Measurements from ENCODE around the gene AP1AR. TPM values are rescaled to one million over a fixed set of nuclear protein-coding genes. Genes with fewer than 3 reads are reported as not detected.
"Not testable (repeated sequence)": the region's sequence is repeated elsewhere in the genome, so short reads cannot be mapped to it uniquely, and the experiment has no call there.

The AP1AR gene
- total and polyA plus RNA-seq, 2 of the 8 experiments (the other 6 are each of a cell fraction or from before 2014, with no cell fraction given), result 5.3 to 27.7 TPM

- H3K27ac ChIP-seq (ENCODE audit: low read depth, low read length); H4K91ac ChIP-seq (replicated peaks; ENCODE audit: insufficient read length, low read length); H2BK120ac ChIP-seq (replicated peaks; ENCODE audit: low read depth, low read length); H4K5ac ChIP-seq (ENCODE audit: insufficient read length, low read depth, low read length); H3K9ac ChIP-seq (replicated peaks in 1 of 4; ENCODE audit: extremely low read depth in 1 of 4, low read depth in 3 of 4, low read length in 3 of 4); H4K8ac ChIP-seq (ENCODE audit: extremely low read depth, insufficient read depth, low read length); DNase-seq (ENCODE audit: low read depth in 1 of 2, low spot score in 2 of 2); FAIRE-seq; H2BK12ac ChIP-seq (ENCODE audit: low read depth, low read length); H3K79me2 ChIP-seq (ENCODE audit: control insufficient read depth in 1 of 2, insufficient read depth in 2 of 2, low read length in 2 of 2); H2AFZ ChIP-seq (ENCODE audit: low read length); H4K20me1 ChIP-seq (replicated peaks in 1 of 2; ENCODE audit: control insufficient read depth in 1 of 2, insufficient read depth in 2 of 2, low read length in 2 of 2); H3K4me1 ChIP-seq (replicated peaks in 1 of 4; ENCODE audit: control insufficient read depth in 3 of 4, insufficient read depth in 4 of 4, low read length in 3 of 4); H3K56ac ChIP-seq (replicated peaks; ENCODE audit: insufficient read length, low read depth, low read length); H3K4me2 ChIP-seq (ENCODE audit: insufficient read depth in 1 of 2, low read depth in 2 of 2, low read length in 2 of 2); H3K18ac ChIP-seq (ENCODE audit: extremely low read depth, low read length); H3K36me3 ChIP-seq (ENCODE audit: control insufficient read depth in 2 of 4, insufficient read depth in 4 of 4, low read length in 3 of 4); H3K23ac ChIP-seq (ENCODE audit: insufficient read length); H3K23me2 ChIP-seq (ENCODE audit: low read depth, low read length); H3K4me3 ChIP-seq (ENCODE audit: extremely low read depth in 1 of 4, insufficient read depth in 2 of 4, low read depth in 3 of 4, low read length in 4 of 4); H3K27me3 ChIP-seq (replicated peaks in 1 of 4; ENCODE audit: control insufficient read depth in 3 of 4, extremely low read depth in 1 of 4, insufficient read depth in 3 of 4, low read length in 3 of 4); H2AK5ac ChIP-seq (ENCODE audit: low read depth, low read length); H3K14ac ChIP-seq (ENCODE audit: insufficient read length); H3K4ac ChIP-seq (replicated peaks; ENCODE audit: insufficient read length, low read depth, low read length); H3K9me3 ChIP-seq (ENCODE audit: insufficient read depth in 2 of 2, low read depth in 1 of 2, low read length in 1 of 2); H2BK15ac ChIP-seq (ENCODE audit: low read length); H2BK20ac ChIP-seq (ENCODE audit: low read length); H3K79me1 ChIP-seq (ENCODE audit: low read depth, low read length); H2BK5ac ChIP-seq (ENCODE audit: low read depth, low read length): not testable (repeated sequence)
- POLR2A ChIA-PET (ENCODE audit: partially characterized antibody), result interaction anchor here (1.1 kb wide), 1 partner anchor 8 kb away, joined by 3 read pairs; no protein-coding TSS in a partner anchor
- CTCF ChIA-PET (ENCODE audit: partially characterized antibody), result interaction anchor here (1.9 kb wide), 1 partner anchor 109 kb away, joined by 9 read pairs; no protein-coding TSS in a partner anchor
- 94% methylated on average over 7 of the region's 7 CpGs; no CpG with 5 or more reads in 1 of the 2 experiments for WGBS, 2 experiments (ENCODE audit: extremely low coverage in 1 of 2, insufficient coverage in 1 of 2, insufficient read length in 1 of 2, insufficient replicate concordance in 2 of 2, low coverage in 1 of 2, low lambda C conversion rate in 2 of 2, missing lambda C conversion rate in 1 of 2)
Measured at GRCh38 chr4:112208137-112209095, 23.2 kb upstream of the AP1AR start.
